22Rv1 (cell line): ENCODE measurements around the gene THAP10.

Experiments
- H3K27ac ChIP-seq: fragments of 450-650 bp; 2 replicates; pipeline ENCODE4 v1.5.1; 2017
- CTCF ChIP-seq: fragments of 450-650 bp; IDR thresholded peaks from 2 replicates; pipeline ENCODE4 v1.5.1; 2017; ENCODE audit warnings: mild to moderate bottlenecking
- ZFX ChIP-seq: fragments of 450-650 bp; IDR thresholded peaks from 2 replicates; pipeline ENCODE4 v1.6.1; 2017; ENCODE audit warnings: antibody characterized with exemption, borderline replicate concordance

Gene THAP10

DNA sequence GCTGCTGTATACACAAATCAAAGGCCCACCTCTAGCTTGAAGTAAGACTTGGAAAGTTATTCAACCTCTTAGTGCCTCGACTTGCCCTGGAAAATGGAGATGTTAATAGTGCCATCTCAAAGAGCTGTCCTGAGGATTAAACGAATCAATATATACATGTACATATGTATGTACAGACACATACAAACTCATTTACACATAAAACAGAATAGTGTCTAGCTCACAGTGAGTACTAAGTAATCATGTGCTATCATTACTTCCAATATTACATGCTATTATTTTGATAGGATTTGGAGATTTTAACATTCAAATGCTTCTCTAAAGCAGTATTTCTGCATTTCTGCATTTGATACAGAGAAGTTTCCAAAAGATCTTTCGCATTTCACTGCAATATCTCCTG, 58.8 kb downstream of the THAP10 start:
- 0 out of 2 replicates have a peak overlapping the region, but pooled peaks have one; percentile 4 for H3K27ac ChIP-seq
- no peak for TF ChIP-seq ZFX

DNA sequence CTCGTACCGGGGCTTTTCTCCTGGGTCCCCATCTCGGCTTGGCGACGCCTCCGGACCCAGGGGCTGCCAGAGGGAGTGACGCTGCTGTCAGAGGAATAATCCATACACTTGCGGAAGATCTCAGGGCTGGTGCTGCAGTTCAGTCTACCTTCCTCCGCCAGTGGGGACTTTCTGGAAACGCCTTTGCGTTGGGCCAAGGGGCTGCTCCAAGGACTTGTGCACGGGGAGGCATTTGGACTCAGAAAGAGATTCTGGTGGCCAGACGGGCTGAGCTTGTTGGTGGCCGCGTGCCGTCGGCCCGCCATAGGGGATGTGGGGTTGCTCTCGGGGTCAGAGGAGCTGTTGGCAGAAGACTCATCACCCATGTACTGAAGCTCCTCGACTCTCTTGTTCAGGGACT, 60.1 kb downstream of the THAP10 start:
- TF ChIP-seq CTCF (no peak), ZFX (no peak)
- no peak overlapping the region for H3K27ac ChIP-seq
